Urinary bladder (tissue), 4 donors: ENCODE results near the gene BPIFB6. TPM values are rescaled to one million over a fixed set of nuclear protein-coding genes. Genes with fewer than 3 reads are reported as not detected.
"Not testable (repeated sequence)": the region's sequence is repeated elsewhere in the genome, so short reads cannot be mapped to it uniquely, and the experiment has no call there.

Experiments
- DNase-seq: peaks from one replicate; pipeline ENCODE4 v3.0.0-alpha.2; 2015; ENCODE audit errors: extremely low spot score
- H3K27ac ChIP-seq: one replicate; pipeline ENCODE4 v1.5.1; 2013; ENCODE audit warnings: low read depth, mild to moderate bottlenecking, moderate library complexity
- H3K36me3 ChIP-seq: one replicate; pipeline ENCODE4 v1.6.1; 2013; ENCODE audit warnings: mild to moderate bottlenecking, moderate library complexity; ENCODE audit not compliant: insufficient read depth
- H3K4me1 ChIP-seq: one replicate; pipeline ENCODE4 v1.6.1; 2013; ENCODE audit warnings: mild to moderate bottlenecking, moderate library complexity; ENCODE audit not compliant: insufficient read depth
- H3K4me3 ChIP-seq: one replicate; pipeline ENCODE4 v1.5.1; 2013; ENCODE audit warnings: low read depth, low read length
- WGBS: extraction: QIAGEN DNeasy Blood & Tissue Kit; methylation state at CpG from one replicate; pipeline ENCODE4 v1.1.7; 2013; 5-methylcytosine and 5-hydroxymethylcytosine counted together
- polyA plus RNA-seq: library from polyadenylated mRNA; stranded (reverse); fragments of 200-250 nt; gene quantifications from one replicate; pipeline ENCODE4 v1.2.3, GENCODE V29; 2013
- total RNA-seq: library from RNA; depleted of rRNA; stranded (reverse); fragments of >200 nt; gene quantifications from one replicate; pipeline ENCODE4 v1.2.3, GENCODE V29; 2014
- donor health status: healthy with polysubstance abuse.
- donor health status: healthy.

BPIFB6 gene
- total and polyA plus RNA-seq, 2 donors = not detected

GRCh38 chr20:33042983-33043730, 11.7 kb downstream of the BPIFB6 start:
- 80% methylated on average over 2 of the region's 2 CpGs for WGBS
- Histone ChIP-seq H3K4me1 (no peaks in the 10 kb centered on the region), H3K4me3 (no peak overlapping the region), H3K27ac (no peak overlapping the region), H3K36me3 (no peaks in the 10 kb centered on the region)
- DNase-seq = no peak

DNA sequence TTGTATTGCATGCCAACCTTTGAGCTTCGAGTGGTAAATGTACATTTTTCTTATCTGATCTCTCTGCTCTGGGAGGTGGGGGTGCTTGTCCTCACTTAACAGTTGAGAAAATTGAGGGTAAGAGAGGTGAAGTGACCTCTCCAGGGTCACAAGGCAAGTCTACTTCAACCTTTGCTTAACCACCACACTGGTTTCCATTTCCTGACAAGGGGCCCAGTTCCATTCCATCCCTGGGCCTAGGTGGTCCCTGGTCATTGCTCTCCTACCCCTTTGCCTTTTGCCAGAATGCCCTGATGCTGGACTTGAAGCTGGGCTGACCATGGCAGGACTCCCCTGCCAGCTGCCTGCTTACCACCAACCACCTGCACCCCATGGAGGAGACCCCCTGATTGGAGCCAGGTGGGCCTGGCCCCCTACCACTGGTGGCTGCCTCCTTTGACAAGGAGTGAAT, 12.3 kb downstream of the BPIFB6 start:
- DNase-seq = no peak
- 45% methylated on average over 1 of the region's 1 CpG for WGBS
- Histone ChIP-seq H3K4me3 (no peak overlapping the region), H3K4me1 (no peaks in the 10 kb centered on the region), H3K27ac (no peak overlapping the region), H3K36me3 (no peaks in the 10 kb centered on the region)

DNA sequence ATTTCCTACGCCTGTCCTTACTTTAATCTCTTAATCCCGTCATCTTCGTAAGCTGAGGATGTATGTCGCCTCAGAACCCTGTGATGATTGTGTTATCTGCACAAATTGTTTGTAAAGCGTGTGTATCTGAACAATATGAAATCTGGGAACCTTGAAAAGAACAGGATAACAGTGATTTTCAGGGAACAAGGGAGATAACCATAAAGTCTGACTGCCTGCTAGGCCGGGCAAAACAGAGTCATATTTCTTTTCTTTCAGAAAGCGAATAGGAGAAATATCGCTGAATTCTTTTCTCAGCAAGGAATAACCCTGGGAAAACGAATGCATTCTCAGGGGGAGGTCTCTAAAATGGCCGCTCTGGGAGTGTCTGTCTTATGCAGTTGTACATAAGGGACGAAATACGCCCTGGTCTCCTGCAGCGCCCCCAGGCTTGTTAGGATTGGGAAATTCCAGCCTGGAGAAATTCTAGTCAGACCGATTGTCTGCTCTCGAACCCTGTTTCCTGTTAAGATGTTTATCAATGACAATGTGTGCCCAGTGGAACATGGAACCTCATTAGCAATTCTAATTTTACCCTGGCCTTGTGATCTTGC, 13.8 kb downstream of the BPIFB6 start:
- not testable (repeated sequence) for H3K36me3 ChIP-seq, DNase-seq, H3K4me3 ChIP-seq, H3K4me1 ChIP-seq, H3K27ac ChIP-seq
- 82% methylated on average over 15 of the region's 15 CpGs for WGBS

DNA sequence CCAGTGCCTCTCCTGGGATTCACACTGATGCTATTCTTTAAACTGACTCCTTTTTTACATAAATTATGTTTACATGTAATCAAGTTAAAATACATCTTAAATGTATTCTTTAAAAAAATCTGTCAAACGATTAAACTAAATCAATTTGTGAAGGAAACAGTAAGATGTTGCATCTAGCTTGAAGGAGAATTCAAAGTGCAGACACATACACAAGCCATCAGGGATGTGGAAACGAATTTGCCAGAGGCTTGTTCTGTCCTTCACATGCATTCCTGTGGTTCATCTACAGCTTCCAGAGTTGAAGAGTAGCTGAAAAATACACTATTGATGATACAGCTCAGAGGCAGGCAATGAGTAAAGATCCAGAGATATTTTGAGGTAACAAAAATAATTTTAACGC, 15.0 kb downstream of the BPIFB6 start:
- DNase-seq = no peak
- H3K4me1 ChIP-seq = no peaks in the 10 kb centered on the region
- no peak overlapping the region for H3K4me3 ChIP-seq
- no peaks in the 10 kb centered on the region for H3K36me3 ChIP-seq
- WGBS = 78% methylated on average over 3 of the region's 3 CpGs
- no peak overlapping the region for H3K27ac ChIP-seq

DNA sequence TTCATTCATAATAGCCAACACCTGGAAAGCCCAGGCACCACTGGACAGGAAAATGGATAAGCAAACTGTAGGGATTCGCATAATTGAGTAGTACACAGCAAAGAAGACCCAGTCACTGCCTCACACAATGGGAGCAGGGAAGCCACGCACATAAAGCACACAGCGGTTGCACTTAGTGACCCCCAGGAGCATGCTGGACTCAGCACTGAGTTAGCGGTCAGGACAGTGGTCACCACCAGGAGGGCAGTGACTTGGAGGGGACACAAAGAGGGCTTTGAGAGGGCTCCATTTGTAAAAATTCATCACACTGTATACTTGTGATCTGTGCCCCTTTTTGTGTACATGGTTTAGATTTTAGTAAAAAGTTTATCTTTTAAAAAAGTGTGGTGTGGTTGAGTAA, 19.9 kb downstream of the BPIFB6 start:
- Histone ChIP-seq H3K36me3 (no peaks in the 10 kb centered on the region), H3K27ac (no peak overlapping the region), H3K4me3 (no peak overlapping the region), H3K4me1 (no peaks in the 10 kb centered on the region)
- 84% methylated on average over 4 of the region's 4 CpGs for WGBS
- no peak for DNase-seq

GRCh38 chr20:33053291-33054106, 22.1 kb downstream of the BPIFB6 start, which contains the start of gene BPIFB3:
TSS of gene BPIFB3 (plus strand) at chr20:33053903. CDS start at chr20:33055436, 1,533 bp downstream.
- DNase-seq = no peak
- no peak within 1 kb of the TSS for H3K4me3 ChIP-seq
- no peaks in the 10 kb centered on the region for H3K36me3 ChIP-seq
- H3K4me1 ChIP-seq = no peaks in the 10 kb centered on the region
- no peak within 1 kb of the TSS for H3K27ac ChIP-seq
- WGBS = 78% methylated on average over 25 of the region's 25 CpGs

DNA sequence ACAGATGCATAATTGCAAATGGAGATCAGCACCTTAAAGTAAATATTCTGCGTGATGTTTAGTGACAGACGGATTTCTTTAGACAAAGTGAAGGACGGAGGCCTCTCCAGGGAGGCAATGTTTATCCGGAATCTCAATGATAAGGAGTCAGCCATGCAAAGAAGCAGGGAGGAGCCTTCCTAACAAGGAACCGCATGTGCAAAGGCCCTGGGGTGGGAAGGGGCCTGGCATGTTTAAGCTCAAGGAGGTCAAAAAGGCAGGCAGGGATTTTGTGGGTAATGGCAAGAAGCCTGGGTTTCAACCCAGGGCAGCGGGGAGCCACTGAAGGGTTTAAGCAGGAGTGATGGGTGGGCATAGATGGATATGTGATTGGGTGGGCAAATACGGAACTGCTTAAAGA, 22.9 kb downstream of the BPIFB6 start:
- Histone ChIP-seq H3K36me3 (no peaks in the 10 kb centered on the region), H3K4me3 (no peak overlapping the region), H3K4me1 (no peaks in the 10 kb centered on the region), H3K27ac (no peak overlapping the region)
- 78% methylated on average over 7 of the region's 7 CpGs for WGBS
- no peak for DNase-seq

DNA sequence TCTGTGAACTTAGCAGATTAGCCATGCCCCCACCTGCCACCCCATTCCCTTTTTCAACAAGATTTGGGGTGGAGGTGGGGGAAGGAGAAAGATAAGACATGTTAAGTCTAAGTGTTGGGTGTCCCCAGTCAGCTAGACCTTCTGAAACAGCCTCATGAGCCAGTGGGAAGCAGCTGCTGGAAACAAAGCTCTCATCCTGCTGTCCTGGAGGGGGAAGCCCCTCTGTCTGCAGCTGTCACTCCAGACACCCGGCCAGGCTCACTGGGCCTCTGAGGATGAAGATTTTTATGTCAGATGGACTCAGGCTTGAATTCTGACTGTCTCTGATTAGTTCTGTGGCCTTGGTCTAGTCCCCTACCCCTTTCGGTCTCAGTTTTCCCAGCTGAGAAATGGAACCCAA, 23.3 kb downstream of the BPIFB6 start:
- H3K27ac ChIP-seq = no peak overlapping the region
- no peaks in the 10 kb centered on the region for H3K4me1 ChIP-seq
- no peak overlapping the region for H3K4me3 ChIP-seq
- WGBS = 84% methylated on average over 2 of the region's 2 CpGs
- no peak for DNase-seq
- no peaks in the 10 kb centered on the region for H3K36me3 ChIP-seq

DNA sequence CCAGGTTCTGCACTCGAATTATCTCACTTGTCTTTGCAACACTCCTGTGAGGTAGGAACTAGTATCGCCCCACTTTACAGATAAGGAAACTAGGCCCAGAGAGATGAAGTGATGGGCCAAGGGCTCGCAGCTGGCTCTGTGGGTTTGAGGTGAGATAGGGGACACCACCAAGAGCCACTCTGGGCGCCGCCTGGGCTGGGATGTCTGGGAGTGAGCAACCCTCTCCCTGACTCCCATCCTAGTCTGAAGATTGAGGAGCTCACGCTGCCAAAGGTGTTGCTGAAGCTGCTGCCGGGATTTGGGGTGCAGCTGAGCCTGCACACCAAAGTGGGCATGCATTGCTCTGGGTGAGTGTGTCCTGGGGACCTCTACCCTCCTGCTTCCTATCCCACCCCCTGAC, 27.7 kb downstream of the BPIFB6 start:
- no peak for DNase-seq
- H3K4me3 ChIP-seq = no peak overlapping the region
- WGBS = 80% methylated on average over 7 of the region's 7 CpGs
- no peaks in the 10 kb centered on the region for H3K4me1 ChIP-seq
- no peak overlapping the region for H3K27ac ChIP-seq
- H3K36me3 ChIP-seq = no peaks in the 10 kb centered on the region

- no peak for DNase-seq
- H3K4me1 ChIP-seq = no peaks in the 10 kb centered on the region
- WGBS = 88% methylated on average over 22 of the region's 22 CpGs
- H3K4me3 ChIP-seq = no peak overlapping the region
- H3K27ac ChIP-seq = no peak overlapping the region
- no peaks in the 10 kb centered on the region for H3K36me3 ChIP-seq
Measured at GRCh38 chr20:33059741-33060390, 28.4 kb downstream of the BPIFB6 start.

GRCh38 chr20:33061658-33062028, 30.2 kb downstream of the BPIFB6 start:
- H3K36me3 ChIP-seq = no peaks in the 10 kb centered on the region
- H3K4me3 ChIP-seq = no peak overlapping the region
- WGBS = 78% methylated on average over 14 of the region's 14 CpGs
- no peak overlapping the region for H3K27ac ChIP-seq
- H3K4me1 ChIP-seq = no peaks in the 10 kb centered on the region
- DNase-seq = no peak

DNA sequence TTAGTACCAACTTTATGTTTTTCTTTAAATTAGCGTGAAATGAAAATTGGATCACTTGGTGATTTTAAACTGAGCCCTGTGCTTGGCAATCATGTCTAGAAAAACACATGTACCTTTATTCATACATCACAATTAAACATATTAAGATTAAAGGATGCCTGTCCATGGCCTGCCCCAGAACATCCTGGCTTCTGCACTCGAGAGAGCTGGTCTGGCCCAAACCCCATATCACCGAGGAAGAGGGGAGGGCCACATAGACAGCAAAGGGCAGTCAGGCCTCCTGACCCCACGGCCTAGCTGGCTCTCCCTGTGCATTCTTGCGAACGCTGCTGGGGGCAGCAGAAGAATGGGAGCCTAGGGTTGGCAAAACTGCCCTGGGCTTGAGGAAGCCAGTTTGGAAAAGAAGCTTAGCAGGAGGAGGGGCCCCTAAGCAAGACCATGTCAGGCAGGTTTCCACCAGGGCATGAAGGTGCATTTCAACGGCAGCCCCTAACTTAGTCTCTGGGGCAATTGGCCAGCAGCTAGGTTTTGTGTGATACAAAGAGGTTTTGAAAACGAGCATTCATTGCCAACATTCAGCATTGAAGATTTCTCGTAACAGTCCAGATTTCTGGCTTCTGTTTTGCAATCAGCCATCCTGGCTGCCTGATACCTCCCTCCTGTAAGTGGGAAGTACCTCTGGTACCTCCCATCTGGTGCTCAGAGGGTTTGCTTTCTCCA, 30.8 kb downstream of the BPIFB6 start:
- no peak overlapping the region for H3K27ac ChIP-seq
- no peaks in the 10 kb centered on the region for H3K4me1 ChIP-seq
- H3K36me3 ChIP-seq = no peaks in the 10 kb centered on the region
- H3K4me3 ChIP-seq = no peak overlapping the region
- DNase-seq = no peak
- WGBS = 58% methylated on average over 9 of the region's 9 CpGs

DNA sequence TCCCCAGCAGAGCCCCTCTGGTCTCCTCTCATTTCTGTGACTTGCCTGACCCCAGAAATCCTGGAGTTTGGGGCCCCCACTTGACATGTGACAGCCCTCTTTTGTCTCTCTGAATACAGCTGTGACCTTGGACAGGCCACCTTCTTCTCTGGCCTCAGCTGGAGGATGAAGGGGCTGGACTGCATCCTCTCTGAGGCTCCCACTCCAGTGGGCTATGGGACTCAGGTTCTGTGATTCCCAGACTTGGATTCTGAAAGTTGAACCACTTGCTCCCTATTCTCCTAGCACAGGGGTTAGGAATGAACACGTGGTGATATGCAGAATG, 31.3 kb downstream of the BPIFB6 start:
- Histone ChIP-seq H3K36me3 (no peaks in the 10 kb centered on the region), H3K4me3 (no peak overlapping the region), H3K4me1 (no peaks in the 10 kb centered on the region), H3K27ac (no peak overlapping the region)
- no peak for DNase-seq
- WGBS = 73% methylated on average over 1 of the region's 1 CpG
